ENCODE measurements around the gene LENEP.

DNA sequence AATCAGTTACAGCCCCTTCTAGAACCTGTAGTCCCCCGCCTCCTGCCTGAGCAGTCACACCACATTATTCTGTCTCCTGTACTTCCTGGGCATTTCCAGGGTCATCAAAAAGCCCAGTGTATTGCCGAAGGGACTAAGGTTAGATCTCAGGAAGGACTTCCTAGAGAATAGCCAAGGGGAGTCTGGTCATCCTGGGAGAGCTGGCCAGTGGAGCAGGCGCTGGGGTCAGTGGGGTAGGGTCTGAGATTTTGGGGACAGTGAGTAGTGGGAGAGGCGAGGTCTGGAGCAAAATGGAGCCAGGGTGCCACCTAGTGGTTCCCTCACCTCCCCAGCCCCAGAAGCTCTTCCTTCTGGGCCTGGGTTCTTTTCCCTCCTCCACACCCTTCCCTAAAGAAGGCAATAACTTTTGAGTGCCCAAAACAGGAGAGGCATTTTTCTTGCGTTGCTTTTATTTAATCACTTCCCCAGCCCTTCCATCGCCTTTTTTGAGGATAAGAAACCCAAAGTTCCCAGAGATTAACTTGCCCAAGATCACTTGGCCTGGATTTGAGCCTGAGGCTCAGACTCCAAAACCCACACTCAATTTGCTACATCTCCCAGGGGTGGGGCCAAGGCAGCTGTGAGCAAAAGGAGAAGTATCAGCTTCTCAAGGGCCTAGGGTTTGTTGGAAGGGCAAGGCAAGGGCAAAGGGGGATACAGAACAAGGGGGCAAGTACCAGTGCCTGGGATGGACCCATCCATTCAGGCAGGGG is 49.6 kb upstream of the LENEP start:
- TF ChIP-seq CTCF (IDR thresholded peaks at IDR 0.05) (peak; percentile 69 to 78 (median 71)), POLR2A (IDR thresholded peaks at IDR 0.05) (no peak), POLR2AphosphoS5 (IDR thresholded peaks at IDR 0.05) (no peak)

Data from transverse colon (tissue), 4 donors.